GM21619 (cell line): Measurements from ENCODE around the gene HVCN1.
A peak's percentile ranks its signal among the peaks of the same experiment; 100 is the strongest.
"Not testable (repeated sequence)": the region's sequence is repeated elsewhere in the genome, so short reads cannot be mapped to it uniquely, and the experiment has no call there.

Experiments used
- ATAC-seq: cut with Tn5 transposase; IDR thresholded peaks from one replicate; pipeline ENCODE4 v1.9.1; 2021; ENCODE audit not compliant: unreplicated experiment

Gene HVCN1

GRCh38 chr12:110688446-110689280 lies at the start of gene HVCN1:
TSS of gene HVCN1 (minus strand) at chr12:110689115. CDS start at chr12:110683245, 5,870 bp downstream.
- ATAC-seq = peak; percentile 32

- ATAC-seq = no peak
These were observed 48.6 kb upstream of the HVCN1 start for GRCh38 chr12:110737532-110737931.

GRCh38 chr12:110737016-110737415 lies 48.1 kb upstream of the HVCN1 start:
- not testable (repeated sequence) for ATAC-seq

GRCh38 chr12:110733900-110734299 lies 45.0 kb upstream of the HVCN1 start:
- no peak for ATAC-seq

GRCh38 chr12:110733089-110733715 lies 44.3 kb upstream of the HVCN1 start:
- ATAC-seq = no peak

GRCh38 chr12:110732572-110732971 lies 43.7 kb upstream of the HVCN1 start:
- no peak for ATAC-seq

GRCh38 chr12:110731479-110731878 lies 42.6 kb upstream of the HVCN1 start:
- ATAC-seq = no peak

- ATAC-seq = no peak
These were observed 39.7 kb upstream of the HVCN1 start for GRCh38 chr12:110728628-110729027.

- ATAC-seq = no peak
These were observed 37.9 kb upstream of the HVCN1 start for GRCh38 chr12:110726708-110727369.

GRCh38 chr12:110726028-110726427 lies 37.1 kb upstream of the HVCN1 start:
- no peak for ATAC-seq

GRCh38 chr12:110725267-110725666 lies 36.4 kb upstream of the HVCN1 start:
- ATAC-seq = no peak

GRCh38 chr12:110722892-110723291 lies 34.0 kb upstream of the HVCN1 start:
- ATAC-seq = not testable (repeated sequence)

- ATAC-seq = no peak
These were observed 32.7 kb upstream of the HVCN1 start for GRCh38 chr12:110721570-110721969.

GRCh38 chr12:110720516-110720915 lies 31.6 kb upstream of the HVCN1 start:
- ATAC-seq = no peak

- ATAC-seq = no peak
These were observed 29.4 kb upstream of the HVCN1 start for GRCh38 chr12:110718222-110718908.

- ATAC-seq = no peak
These were observed 28.1 kb upstream of the HVCN1 start for GRCh38 chr12:110717037-110717436.

GRCh38 chr12:110708917-110709316 lies 20.0 kb upstream of the HVCN1 start:
- no peak for ATAC-seq

GRCh38 chr12:110705309-110705708 lies 16.4 kb upstream of the HVCN1 start:
- ATAC-seq = no peak

- ATAC-seq = no peak
These were observed 15.8 kb upstream of the HVCN1 start for GRCh38 chr12:110704750-110705149.

GRCh38 chr12:110704231-110704630 lies 15.3 kb upstream of the HVCN1 start:
- no peak for ATAC-seq

- no peak for ATAC-seq
These were observed 13.2 kb upstream of the HVCN1 start for GRCh38 chr12:110702081-110702480.
